Measurements from ENCODE around the gene CACNA2D2. TPM values are rescaled to one million over a fixed set of nuclear protein-coding genes. Genes with fewer than 3 reads are reported as not detected.

The CACNA2D2 gene
- total and polyA plus RNA-seq, 7 donors, result 0.14 to 1.6 (median 0.83) TPM

DNA sequence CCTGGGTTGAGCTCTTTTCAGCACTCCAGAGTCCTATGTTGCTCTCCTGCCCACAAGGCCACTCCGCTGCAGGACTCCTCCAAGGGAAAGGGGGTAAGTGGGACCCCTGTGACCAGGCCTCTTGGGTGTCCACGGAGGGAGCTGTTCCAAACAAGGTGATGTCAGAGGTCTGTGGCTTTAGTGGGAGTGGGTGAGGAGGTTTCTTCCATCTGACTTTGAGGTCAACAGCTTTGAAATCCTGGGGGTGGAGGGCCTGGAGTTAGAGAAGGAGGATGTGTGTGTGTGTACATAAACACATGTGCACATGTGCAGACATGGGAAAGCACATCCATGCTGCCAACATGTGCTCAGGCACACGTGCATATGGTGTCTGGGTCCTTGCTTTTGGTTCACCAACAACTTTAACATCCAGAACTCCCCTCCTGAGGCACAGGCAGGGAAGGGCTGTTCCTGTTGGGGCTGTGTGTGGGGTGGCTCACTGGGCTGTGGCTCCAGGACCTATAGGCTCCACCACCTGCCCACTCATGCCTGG is 92.8 kb downstream of the CACNA2D2 start:
- no peak overlapping the region for H3K4me3 ChIP-seq
- TF ChIP-seq CTCF (IDR thresholded peaks at IDR 0.05), result no peak
- ATAC-seq (no peak), DNase-seq (no peak)
- H3K36me3 ChIP-seq (ENCODE audit: insufficient read depth in 1 of 2, low read depth in 1 of 2), result no peaks in the 10 kb centered on the region
- H3K4me1 ChIP-seq, result no peaks in the 10 kb centered on the region
- H3K27me3 ChIP-seq (ENCODE audit: insufficient read depth in 3 of 3, low read length in 2 of 3), result no peaks in the 10 kb centered on the region
- no peaks in the 10 kb centered on the region for H3K9me3 ChIP-seq
- H3K27ac ChIP-seq, result no peak overlapping the region
- intact Hi-C loops (cut with DNase I), result no loop called here
- 83 to 95% (median 86%) methylated on average over 3 of the region's 3 CpGs for WGBS, 3 donors

DNA sequence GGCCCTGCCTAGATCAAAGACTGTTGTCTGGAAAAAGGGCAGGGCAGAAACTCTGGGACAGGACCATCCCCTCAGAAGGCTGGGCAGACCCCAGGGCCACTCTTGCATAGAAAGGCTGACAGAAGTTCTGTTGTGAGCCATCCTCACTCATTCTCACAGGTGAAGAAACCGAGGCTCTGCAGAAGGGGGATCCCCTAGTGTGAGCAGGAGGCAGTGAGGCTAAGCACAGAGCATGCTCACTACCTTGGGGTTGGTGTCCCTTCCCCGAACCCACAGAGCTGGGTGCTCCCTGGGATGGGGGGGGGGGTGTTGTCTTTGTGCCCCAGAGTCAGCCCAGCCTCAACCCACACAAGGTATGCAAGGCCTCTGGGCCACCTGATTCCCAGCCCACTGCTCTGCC is 93.2 kb downstream of the CACNA2D2 start:
- intact Hi-C loops (cut with DNase I), result no loop called here
- H3K36me3 ChIP-seq (ENCODE audit: insufficient read depth in 1 of 2, low read depth in 1 of 2), result no peaks in the 10 kb centered on the region
- TF ChIP-seq CTCF (IDR thresholded peaks at IDR 0.05), result no peak
- H3K9me3 ChIP-seq, result no peaks in the 10 kb centered on the region
- 84 to 94% (median 86%) methylated on average over 2 of the region's 2 CpGs for WGBS, 3 donors
- no peak overlapping the region for H3K4me3 ChIP-seq
- ATAC-seq, result no peak
- H3K27ac ChIP-seq, result no peak overlapping the region
- H3K27me3 ChIP-seq (ENCODE audit: insufficient read depth in 3 of 3, low read length in 2 of 3), result no peaks in the 10 kb centered on the region
- no peak for DNase-seq
- no peaks in the 10 kb centered on the region for H3K4me1 ChIP-seq

- H3K9me3 ChIP-seq, result no peaks in the 10 kb centered on the region
- intact Hi-C loops (cut with DNase I), result no loop called here
- no peaks in the 10 kb centered on the region for H3K36me3 ChIP-seq (ENCODE audit: insufficient read depth in 1 of 2, low read depth in 1 of 2)
- DNase-seq (no peak), ATAC-seq (no peak)
- 40 to 50% (median 50%) methylated on average over 15 of the region's 15 CpGs for WGBS, 3 donors
- no peaks in the 10 kb centered on the region for H3K4me1 ChIP-seq
- H3K27ac ChIP-seq, result no peak overlapping the region
- H3K27me3 ChIP-seq (ENCODE audit: insufficient read depth in 3 of 3, low read length in 2 of 3), result no peaks in the 10 kb centered on the region
- H3K4me3 ChIP-seq, result no peak overlapping the region
- TF ChIP-seq CTCF (IDR thresholded peaks at IDR 0.05), result no peak
Observed at GRCh38 chr3:50408443-50408944, 94.9 kb downstream of the CACNA2D2 start.

DNA sequence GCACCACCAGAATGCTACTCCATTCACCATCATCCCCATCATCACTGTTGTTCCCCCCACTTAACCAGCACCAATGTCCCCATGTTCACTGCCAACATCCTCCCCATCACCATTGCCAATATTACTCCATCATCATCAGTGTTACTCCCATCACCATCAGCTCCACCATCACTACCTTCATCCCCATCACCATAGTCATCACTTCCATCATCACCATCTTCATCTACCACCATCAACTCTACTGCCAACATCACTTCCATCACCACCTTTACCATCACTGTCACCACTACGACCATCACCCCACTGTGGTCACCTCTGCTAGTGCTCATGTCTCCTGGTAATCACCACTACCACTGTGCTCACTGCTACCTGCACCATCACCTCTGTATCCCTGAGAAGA is 96.9 kb downstream of the CACNA2D2 start:
- 73 to 84% (median 82%) methylated on average over 1 of the region's 1 CpG for WGBS, 3 donors
- intact Hi-C loops (cut with DNase I), result no loop called here

More for the DNA sequence above, 96.9 kb downstream of the CACNA2D2 start:
- Histone ChIP-seq H3K9me3 (no peaks in the 10 kb centered on the region), H3K4me3 (no peak overlapping the region), H3K4me1 (no peaks in the 10 kb centered on the region), H3K27me3 (ENCODE audit: insufficient read depth in 3 of 3, low read length in 2 of 3) (no peaks in the 10 kb centered on the region), H3K36me3 (ENCODE audit: insufficient read depth in 1 of 2, low read depth in 1 of 2) (no peaks in the 10 kb centered on the region), H3K27ac (no peak overlapping the region)
- ATAC-seq (no peak), DNase-seq (no peak)
- no peak for TF ChIP-seq CTCF (IDR thresholded peaks at IDR 0.05)

Measured in psoas muscle (tissue), 8 donors.